Measurements from ENCODE around the gene SMPD3.

The SMPD3 gene

GRCh38 chr16:68369168-68369567 is 79.1 kb downstream of the SMPD3 start:
- DNase-seq (ENCODE audit: low spot score), result no peak

GRCh38 chr16:68368301-68368888 is 79.9 kb downstream of the SMPD3 start:
- DNase-seq (ENCODE audit: low spot score), result no peak

- no peak for DNase-seq (ENCODE audit: low spot score)
Observed at GRCh38 chr16:68367891-68368290, 80.4 kb downstream of the SMPD3 start.

- no peak for DNase-seq (ENCODE audit: low spot score)
Observed at GRCh38 chr16:68367440-68367839, 80.9 kb downstream of the SMPD3 start.

GRCh38 chr16:68367030-68367429 is 81.3 kb downstream of the SMPD3 start:
- no peak for DNase-seq (ENCODE audit: low spot score)

GRCh38 chr16:68366062-68366461 is 82.2 kb downstream of the SMPD3 start:
- DNase-seq (ENCODE audit: low spot score), result no peak

GRCh38 chr16:68365167-68365817 is 83.0 kb downstream of the SMPD3 start:
- DNase-seq (ENCODE audit: low spot score), result peak; percentile 74

- no peak for DNase-seq (ENCODE audit: low spot score)
Observed at GRCh38 chr16:68364561-68364998, 83.7 kb downstream of the SMPD3 start.

- DNase-seq (ENCODE audit: low spot score), result no peak
Observed at GRCh38 chr16:68363658-68364521, 84.4 kb downstream of the SMPD3 start.

GRCh38 chr16:68362947-68363657 is 85.2 kb downstream of the SMPD3 start:
- no peak for DNase-seq (ENCODE audit: low spot score)

GRCh38 chr16:68362262-68362913 is 85.9 kb downstream of the SMPD3 start:
- DNase-seq (ENCODE audit: low spot score), result no peak

- DNase-seq (ENCODE audit: low spot score), result no peak
Observed at GRCh38 chr16:68361485-68361884, 86.8 kb downstream of the SMPD3 start.

- no peak for DNase-seq (ENCODE audit: low spot score)
Observed at GRCh38 chr16:68360956-68361355, 87.4 kb downstream of the SMPD3 start.

- DNase-seq (ENCODE audit: low spot score), result no peak
Observed at GRCh38 chr16:68360547-68360946, 87.8 kb downstream of the SMPD3 start.

- DNase-seq (ENCODE audit: low spot score), result no peak
Observed at GRCh38 chr16:68359398-68360191, 88.7 kb downstream of the SMPD3 start.

GRCh38 chr16:68358951-68359350 is 89.4 kb downstream of the SMPD3 start:
- no peak for DNase-seq (ENCODE audit: low spot score)

GRCh38 chr16:68357923-68358322 is 90.4 kb downstream of the SMPD3 start:
- DNase-seq (ENCODE audit: low spot score), result no peak

GRCh38 chr16:68357521-68357922 is 90.8 kb downstream of the SMPD3 start:
- DNase-seq (ENCODE audit: low spot score), result no peak

- DNase-seq (ENCODE audit: low spot score), result no peak
Observed at GRCh38 chr16:68356919-68357286, 91.4 kb downstream of the SMPD3 start.

GRCh38 chr16:68356249-68356918 is 91.9 kb downstream of the SMPD3 start:
- DNase-seq (ENCODE audit: low spot score), result peak; percentile 50
